Stimulated activated CD8-positive, alpha-beta memory T cell treated with anti-CD3 and anti-CD28 coated beads, Interleukin-7, amount 100 ng/mL, for 24 hours (primary cell): Measurements from ENCODE around the gene SLC1A4.
"Not testable (repeated sequence)": the region's sequence is repeated elsewhere in the genome, so short reads cannot be mapped to it uniquely, and the experiment has no call there.

ENCODE experiments used
- DNase-seq: peaks from one replicate; pipeline ENCODE4 v3.0.0-alpha.2; 2020; ENCODE audit warnings: low read depth

Gene SLC1A4

DNA sequence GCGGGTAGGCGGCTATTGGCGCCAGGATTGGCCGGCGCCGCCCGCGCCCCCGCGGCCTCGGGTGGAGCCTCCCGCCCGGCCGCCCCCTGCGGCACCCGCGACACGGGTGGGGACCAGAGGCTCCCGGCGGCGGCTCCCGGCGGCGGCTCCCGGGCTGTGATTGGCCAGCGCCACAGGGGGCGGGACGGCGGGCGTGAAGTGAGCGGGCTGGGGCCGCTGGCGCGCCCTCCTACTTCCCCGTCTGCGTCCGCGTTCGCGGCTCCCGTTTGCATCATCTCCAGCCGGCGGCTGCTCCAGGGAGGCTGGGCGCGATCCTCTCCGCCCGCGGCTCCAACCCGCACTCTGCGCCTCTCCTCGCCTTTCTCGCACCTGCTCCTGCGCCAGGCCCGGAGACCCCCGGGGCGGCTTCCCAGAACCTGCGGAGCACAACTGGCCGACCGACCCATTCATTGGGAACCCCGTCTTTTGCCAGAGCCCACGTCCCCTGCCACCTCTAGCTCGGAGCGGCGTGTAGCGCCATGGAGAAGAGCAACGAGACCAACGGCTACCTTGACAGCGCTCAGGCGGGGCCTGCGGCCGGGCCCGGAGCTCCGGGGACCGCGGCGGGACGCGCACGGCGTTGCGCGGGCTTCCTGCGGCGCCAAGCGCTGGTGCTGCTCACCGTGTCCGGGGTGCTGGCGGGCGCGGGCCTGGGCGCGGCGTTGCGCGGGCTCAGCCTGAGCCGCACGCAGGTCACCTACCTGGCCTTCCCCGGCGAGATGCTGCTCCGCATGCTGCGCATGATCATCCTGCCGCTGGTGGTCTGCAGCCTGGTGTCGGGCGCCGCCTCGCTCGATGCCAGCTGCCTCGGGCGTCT is at the start of gene SLC1A4:
Gene SLC1A4 (plus strand): TSS at position 274 of the 856 bp plus-strand sequence. CDS start 245 bp downstream, at position 519.
- peak; percentile 61 for DNase-seq

DNA sequence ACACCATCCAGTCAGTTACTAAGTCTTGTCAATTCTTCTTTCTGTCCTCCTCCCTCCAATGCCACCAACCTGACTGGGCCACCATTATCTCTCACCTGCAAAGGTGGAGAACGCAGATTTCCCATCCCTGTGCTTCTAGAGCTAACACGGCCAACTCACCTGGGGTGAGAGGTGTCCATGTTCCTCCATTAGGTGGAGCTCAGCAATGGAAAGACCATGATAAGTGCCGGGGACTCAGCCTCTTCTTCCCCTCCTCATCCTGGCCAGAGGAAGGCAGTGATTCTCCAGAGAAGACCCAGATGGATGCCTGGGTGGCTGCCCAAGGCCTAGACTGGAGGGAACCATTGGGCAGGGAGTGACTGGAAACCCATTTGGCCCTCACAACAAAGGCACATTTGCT is 48.1 kb upstream of the SLC1A4 start:
- no peak for DNase-seq

DNA sequence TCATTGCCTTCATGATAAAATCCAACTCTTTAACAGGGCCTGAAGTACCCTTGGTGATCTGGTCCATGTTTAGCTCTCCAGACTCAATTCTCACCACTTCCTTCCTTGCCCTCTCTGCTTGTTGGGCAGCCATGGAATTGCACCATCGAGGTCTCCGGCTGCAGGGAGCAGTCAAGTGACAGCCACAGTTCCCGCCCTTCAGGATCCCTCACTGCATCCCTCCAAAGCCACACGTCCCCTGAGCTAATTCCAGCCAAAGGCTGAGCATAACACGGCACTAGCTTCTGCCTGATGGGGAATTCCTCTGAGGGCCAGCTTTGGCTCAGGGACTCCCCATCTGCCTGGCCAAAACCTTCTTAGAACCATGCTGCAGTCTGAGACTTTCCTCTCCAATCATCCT is 47.4 kb upstream of the SLC1A4 start:
- DNase-seq = no peak

DNA sequence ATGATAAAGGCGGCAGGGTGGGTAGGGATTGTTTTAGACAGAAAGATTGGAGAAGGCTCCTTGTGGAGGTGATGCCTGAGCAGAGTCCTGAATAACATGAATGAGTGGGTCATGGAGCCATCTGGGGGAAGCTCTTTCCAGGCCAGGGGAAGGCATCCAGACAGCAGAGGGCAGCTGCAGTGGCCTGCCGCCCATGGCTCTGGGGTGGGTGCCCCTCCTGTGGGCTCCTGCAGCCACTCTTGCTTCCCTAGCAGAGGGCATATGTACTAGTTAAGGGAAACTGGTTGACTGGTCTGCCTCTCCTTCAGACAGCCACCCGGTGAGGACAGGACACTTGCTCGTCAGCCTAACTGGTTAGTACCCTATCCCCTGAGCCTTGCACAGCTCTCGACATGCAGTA is 46.5 kb upstream of the SLC1A4 start:
- DNase-seq = no peak

DNA sequence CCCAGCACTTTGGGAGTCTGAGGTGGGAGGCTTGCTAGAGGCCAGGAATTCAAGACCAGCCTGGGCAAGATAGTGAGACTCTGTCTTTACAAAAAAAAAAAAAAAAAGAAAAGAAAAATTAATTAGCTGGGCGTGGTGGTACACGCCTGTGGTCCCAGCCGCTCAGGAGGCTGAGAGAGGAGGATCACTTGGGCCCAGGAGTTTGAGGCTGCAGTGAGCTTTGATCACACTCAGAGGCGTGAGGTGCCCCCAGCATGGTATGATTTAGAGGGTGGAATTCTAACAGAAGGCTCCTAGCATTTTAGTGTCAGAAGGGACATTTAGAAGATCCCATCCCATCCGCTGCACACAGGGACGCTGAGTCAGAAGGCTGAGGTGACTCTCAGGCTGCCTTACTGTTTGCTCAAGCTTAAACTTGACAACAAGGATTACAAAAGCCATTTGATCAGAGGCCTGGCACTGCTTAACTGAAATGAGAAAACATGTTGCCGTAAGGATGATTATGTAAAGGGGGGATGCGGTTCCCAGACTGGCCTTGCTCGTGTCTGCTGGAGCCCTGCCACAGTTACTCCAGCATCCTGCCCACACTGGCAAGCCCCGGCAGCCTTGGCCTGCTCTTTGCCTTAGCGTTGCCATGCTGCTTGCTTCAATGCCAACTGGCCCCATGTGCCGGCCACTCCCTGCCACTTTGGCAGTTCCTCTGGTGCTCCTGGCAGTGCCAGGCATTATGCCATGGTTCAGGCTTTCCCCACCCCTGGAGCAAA is 45.6 kb upstream of the SLC1A4 start:
- no peak for DNase-seq

DNA sequence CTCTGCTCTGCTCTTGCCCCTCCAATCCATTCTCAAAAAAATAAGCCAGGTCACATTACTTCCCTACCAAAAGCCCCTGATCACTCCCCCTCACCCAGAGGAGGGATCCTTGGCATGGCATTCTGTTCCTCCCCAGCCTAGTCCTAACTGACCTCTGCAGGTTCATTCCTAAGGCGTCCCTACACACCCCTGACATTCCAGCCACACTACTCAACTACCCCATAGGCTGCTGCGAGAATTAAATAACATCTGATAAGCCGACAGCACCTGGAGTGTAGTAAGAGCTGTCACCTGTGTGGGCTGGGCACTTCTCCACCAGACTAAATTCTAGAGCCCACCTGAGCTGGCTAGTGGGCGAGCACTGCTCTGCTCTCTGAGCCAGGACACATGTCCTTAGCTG is 44.7 kb upstream of the SLC1A4 start:
- DNase-seq = no peak

DNA sequence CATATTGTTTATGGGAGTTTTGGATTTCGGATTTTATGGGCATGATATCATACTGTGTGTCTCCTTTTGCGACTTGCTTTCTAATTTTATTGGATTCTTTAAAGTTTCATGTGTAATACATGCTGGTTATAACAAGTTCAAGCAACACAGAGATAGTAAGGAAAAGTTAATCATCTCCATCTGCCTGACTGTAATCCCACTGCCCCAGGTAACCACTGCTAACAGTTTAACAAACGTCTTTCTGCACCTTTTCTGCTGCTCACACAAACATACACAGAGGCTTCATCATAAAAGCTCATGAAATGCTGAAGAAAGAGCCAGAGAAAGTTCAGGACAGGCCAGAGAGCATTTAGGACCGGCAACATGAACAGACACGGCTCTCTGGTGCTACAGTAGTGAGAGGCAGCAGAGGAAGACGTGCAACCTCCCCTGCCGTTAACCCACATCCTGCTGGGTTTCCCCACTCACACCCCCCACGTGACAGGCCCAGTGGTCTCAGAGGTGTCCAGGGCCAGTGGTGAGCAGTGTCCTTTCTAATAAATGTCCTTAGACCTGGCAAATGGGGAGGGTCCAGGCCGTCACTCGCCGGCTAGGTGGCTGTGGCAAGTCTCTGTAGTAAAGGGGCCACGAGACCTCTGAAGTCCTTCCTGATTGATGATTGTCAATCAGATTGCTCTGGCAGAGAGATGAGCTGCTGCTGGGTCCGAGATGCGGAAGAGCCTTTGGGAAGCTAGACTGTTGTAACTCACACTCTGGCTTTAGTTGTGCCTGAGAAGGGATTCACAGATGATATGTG is 43.0 kb upstream of the SLC1A4 start:
- peak; percentile 26 for DNase-seq

DNA sequence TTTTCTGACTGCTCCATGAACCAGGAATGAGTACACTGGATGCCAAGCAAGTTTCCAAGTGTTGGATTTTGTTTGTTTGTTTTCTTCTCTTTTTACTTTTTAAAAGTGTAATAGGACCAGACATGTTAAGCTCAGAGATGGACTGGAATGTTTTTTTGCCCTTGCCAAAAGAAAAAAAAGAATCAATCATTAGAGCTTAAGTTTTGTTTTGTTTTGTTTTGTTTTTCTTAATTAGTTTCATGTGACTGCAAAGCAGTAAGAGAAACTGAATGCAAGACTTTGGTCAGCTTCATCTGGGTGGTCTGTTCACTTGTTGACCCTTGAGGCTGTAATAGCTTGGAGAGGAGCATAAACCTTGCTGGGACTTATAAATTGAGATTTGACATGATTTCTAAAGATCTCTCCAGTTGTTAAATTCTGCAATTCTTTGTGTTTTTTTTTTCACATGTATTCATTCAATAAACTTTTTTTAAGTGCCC is 42.4 kb upstream of the SLC1A4 start:
- no peak for DNase-seq

DNA sequence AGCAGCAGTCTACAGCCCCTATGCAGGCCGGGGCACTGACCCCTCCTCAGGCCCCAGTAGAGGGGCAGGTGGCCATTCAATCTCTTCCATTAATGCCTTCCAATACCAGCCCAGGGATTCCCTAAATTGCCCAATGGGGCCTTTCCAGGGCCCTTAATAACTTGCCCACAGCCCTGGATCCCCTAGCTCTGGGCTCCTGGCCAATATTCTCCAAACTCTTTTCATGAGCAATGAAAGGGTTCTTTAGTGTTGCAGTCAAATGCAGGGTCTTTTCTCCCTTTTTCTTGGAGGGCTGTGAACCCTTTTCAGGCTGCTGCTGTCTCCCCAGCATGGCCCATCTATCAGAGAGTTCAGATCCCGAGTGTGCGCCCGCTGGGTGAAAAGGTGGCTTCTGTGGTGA is 41.3 kb upstream of the SLC1A4 start:
- DNase-seq = no peak

DNA sequence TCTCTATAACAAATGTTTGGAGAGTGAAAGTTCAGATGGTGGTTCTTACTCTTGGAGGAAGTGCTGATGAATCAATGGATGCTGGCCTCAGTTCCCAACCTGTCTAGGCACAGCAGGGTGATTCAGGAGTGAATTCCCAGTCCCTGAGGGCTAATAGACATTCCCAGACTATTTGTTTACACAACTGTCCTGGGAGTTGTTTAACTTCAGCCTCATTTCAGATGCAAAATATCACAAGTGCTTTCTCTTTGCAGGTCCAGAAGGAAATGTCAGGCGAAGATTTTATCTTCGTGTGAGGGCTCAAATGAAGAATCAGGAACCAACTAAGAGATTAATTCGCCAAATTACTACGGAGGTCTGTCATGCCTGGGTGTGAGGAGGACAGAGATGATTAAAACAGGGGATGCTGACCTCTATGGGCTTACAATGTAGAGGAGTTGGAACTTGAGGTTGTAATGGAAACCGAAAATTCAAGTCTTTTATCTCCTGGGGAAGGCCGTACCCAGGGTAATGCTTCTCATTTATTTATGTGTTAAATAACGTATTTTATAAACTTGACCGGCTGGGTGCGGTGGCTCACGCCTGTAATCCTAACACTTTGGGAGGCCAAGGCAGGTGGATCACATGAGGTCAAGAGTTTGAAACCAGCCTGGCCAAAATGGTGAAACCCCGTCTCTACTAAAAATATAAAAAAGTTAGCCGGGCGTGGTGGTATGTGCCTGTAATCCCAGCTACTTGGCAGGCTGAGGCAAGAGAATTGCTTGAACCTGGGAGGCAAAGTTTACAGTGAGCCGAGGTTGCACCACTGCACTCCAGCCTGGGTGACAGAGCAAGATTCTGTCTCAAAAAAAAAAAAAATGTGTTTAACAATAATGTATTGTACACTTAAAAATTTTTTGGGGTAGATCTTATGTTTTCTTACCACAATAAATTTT is 38.7 kb upstream of the SLC1A4 start:
- no peak for DNase-seq

DNA sequence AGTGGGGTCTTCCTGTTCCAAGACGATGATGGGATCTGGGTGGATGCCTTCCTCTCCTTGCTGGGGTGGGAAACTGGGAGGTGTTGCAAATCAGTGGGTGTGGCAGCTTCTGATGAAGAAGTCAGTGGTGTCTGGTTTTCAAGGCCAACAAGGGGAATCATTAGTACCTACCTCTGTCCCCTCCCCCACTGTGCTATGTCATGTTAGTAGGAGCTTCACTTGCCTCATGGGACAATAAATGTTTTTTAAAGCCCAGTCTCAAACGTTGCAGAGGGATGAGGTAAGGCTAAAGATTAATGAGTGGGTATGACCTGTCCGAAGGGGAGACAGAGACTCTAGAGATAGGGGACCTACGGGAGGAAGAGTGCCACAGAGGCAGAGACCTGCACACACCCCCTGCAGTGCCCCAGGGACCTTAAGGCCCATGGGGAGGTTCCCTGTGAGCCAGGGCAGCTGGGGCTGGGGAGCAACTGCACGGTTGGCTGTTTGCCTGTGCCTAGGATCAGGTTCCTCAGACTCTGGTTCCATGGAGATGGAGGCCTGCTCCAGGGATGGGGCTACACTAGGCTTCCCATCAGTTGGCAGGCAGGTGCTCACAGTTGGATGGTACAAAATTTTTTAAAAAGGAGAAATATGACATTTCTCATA is 37.8 kb upstream of the SLC1A4 start:
- no peak for DNase-seq

DNA sequence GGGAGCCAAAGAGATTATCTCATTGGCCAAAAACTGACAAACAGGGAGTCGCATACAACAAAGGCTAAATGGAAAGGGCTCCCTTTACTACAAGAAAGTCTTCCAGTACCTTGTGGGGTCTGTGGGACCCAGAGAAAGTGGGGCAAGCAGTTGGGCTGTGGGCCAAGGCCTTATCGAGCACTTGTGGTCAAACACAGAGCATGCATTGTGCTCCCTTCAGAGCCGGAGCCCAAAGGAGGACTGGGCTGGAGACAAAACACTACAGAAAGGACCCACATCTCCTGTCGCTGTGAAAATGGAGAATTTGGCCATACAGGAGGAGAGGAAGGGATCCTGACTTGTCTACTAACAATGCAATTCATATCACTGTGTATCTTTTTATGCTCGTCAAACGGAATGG is 37.1 kb upstream of the SLC1A4 start:
- DNase-seq = no peak

DNA sequence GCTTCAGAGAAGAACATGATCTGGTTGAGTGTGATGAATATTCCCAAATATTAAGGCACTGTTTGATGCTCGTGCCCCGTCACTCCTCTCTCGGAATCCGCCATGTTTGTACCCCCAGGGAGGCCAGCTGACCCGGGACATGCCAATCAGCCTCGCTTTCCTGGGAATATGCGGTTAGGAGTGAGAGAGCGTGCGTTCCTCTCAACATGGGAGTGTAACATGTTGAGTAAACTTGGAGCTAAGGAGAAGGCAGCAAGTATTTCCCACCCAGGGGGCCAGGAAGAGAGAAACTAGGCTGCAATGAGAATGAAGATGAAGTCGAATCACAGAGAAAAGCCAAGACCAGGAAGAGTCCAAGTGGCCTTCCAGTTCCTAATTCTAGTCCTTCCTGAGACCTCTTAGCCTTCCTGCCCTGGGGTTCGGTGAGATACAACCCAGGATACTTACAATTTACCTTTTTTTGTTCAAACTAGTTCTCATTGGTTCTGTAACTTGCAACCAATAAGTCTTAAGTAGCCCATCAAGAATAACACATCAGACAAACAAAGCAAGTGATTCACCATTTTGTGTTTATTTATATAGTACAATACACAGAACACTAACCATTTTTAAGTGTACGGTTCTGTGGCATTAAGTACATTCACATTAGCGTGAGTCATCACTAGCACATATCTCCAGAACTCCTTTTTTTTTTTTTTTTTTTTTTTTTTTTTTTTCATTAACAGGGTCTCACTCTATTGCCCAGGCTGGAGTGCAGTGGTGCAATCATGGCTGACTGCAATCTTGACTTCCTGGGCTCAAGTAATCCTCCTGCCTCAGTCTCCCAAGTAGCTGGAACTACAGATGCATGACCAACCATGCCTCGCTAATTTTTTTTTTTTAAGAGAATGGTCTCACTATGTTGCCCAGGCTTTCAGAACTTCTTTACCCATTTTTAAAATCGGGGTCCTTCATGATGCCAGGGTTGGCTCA is 36.4 kb upstream of the SLC1A4 start:
- DNase-seq = no peak

DNA sequence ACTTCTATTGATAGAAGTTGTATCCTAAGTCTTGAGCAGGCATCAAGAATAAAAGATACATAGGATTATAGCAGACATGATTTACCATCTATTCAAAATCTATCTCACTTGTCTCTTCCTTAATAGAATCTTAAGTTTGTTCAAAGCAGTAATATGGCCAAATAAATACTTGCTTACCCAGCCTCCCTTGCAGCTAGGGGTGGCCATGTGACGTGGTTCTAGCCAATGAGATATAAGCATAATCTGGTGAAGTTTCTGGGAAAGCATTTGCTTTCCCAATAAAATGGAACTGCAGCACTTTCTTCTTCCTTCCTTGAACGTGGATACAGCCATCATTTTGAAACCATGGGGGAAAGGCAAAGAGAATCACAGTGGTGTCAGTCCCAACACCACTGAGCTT is 33.7 kb upstream of the SLC1A4 start:
- no peak for DNase-seq

DNA sequence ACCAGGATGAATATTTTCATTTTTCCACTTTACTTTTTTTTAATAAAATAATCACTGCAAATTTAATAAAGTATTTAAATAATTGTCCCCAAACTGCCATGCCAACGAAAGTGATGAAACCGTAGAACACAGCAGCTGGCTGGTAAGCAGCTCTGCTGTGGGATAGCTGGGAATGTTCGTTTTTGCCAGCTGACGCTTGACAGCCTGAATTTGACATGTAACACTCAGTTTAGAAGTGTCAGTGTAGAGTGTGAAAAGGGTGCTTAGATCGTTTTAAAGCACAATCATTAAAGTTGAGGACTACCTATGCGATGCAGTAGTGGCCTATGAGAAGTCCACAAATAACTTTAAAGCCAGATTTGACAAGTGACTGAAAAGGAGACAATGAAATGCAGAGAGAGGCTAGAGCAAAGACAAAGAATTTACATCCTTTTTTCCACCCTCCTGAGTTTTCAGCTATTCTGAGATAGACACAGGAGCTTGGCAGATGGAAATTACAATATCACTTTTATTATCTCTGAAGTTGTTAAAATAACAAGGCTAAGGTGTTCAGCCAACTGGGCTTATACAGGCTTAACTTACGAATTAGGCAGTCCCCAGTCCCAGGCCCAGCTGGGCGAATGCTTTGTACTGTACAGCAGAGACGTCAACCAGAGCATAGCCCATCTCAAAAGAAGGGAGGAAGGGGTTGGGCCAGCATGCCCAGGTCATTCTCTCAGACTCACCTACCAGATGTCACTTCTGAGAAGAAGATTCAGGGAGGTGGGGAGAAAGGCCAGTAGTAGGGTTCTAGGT is 31.9 kb upstream of the SLC1A4 start:
- DNase-seq = no peak

DNA sequence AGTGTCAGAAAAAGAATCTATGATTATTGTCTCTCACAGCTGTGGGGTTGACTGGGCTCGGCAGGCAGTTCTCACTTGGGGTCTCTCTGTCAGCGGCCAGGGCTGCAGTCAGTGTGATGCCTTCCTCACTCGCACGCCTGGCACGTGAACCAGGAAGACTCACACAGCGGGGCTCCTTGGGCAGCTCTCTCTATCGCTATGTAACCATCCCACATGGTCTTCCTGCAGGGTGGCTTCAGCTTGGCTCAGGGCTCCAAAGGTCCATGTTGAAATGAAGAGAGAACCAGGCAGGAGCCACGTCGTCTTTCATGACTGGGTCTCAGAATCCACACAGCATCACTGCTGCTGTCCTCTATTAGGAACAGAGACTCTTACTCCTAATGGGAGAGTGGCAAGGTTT is 30.6 kb upstream of the SLC1A4 start:
- no peak for DNase-seq

DNA sequence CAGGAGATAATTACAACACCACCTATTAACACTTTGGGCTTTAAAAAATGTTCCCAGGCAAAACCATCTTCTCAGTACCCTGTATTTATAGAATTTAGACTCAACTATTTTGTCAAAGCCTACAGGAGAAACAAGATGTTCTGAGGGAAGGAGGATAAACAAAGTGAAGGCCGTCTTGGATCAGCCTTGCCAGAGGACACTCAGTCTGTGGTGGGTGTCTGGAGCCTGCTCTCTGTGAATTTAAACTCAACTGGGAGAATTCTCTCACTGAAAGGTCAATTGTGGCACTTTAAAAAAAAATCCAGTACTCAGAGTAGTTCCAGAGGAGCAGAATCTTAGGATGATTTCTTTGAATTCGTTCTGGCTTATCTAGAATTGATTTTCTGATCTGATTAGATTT is 28.4 kb upstream of the SLC1A4 start:
- no peak for DNase-seq

DNA sequence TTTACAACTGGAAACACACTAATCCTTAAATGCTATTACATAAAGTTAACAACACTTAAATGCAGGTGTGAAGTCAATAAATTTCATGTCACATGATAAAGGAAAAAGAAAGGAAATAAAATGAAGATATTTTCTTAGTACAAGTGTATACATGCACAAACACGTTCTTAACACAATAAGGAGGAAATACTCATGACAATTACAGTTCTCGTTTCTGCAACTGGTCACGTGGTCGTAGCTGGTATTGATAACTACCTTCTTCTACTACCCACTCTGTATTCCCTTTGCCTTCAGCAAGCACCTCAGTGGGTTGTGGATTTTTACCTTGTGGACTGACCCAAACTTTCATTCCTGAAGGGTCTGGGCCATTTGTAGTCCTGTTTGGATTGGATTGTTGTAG is 26.1 kb upstream of the SLC1A4 start:
- not testable (repeated sequence) for DNase-seq

DNA sequence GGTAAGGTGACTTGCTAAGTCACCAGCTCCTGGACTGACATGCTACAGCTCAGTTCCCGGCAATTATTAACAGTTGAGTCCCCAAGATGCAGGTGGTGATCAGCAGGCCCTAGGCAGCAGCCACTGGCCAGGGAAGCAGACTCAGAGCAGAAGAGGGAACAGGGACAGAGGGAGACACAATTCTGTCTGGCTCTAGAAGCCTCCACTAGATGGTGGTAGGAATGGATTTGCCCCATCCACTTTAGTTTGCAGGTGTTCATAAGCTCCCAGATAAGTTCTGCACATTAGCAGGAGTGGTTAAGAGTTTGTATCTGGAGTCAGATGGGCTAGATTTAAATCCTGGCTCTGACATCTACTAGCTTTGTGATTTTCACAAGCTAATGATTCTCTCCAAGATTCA is 25.5 kb upstream of the SLC1A4 start:
- DNase-seq = no peak
